CD4-positive, alpha-beta T cell (primary cell): ENCODE results near the gene CRP. TPM values are rescaled to one million over a fixed set of nuclear protein-coding genes. Genes with fewer than 3 reads are reported as not detected.

ENCODE experiments used
- ATAC-seq: fragments of 200-7000 bp; cut with Tn5 transposase; one replicate; pipeline ENCODE4 v1.10.0; 2022; ENCODE audit warnings: mild to moderate bottlenecking; ENCODE audit not compliant: poor library complexity
- CTCF ChIA-PET: fragments of 350-600 bp; sonication (Branson Sonifier 250); formaldehyde crosslinking; loops from one replicate; lab custom pipeline; 2021; ENCODE audit warnings: antibody characterized with exemption, inconsistent platforms; lab: Charles Lee
- POLR2A ChIA-PET: fragments of 350-600 bp; sonication (Branson Sonifier 250); formaldehyde crosslinking; loops from one replicate; lab custom pipeline; 2021; ENCODE audit warnings: antibody characterized with exemption, inconsistent platforms; lab: Charles Lee
- DNase-seq, 14 experiments: peaks; one replicate each; pipeline ENCODE4 v3.0.0-alpha.2; 2013 to 2020; ENCODE audit warnings: mixed read lengths in 2 of 14
- H3K27ac ChIP-seq, 2 donors: one replicate each; pipeline versions ENCODE4 v1.5.1 to v1.7.0; 2013; ENCODE audit warnings: low read length in 2 of 2, low read depth in 1 of 2, mild to moderate bottlenecking in 1 of 2
- H3K27me3 ChIP-seq, 2 experiments: 1 replicate in 1 of 2; 2 replicates in 1 of 2; pipeline versions ENCODE4 v1.6.1 to v1.7.0; 2013; ENCODE audit warnings: low read length in 2 of 2, control low read depth in 1 of 2, mild to moderate bottlenecking in 1 of 2, moderate library complexity in 1 of 2; ENCODE audit not compliant: insufficient read depth in 2 of 2, control insufficient read depth in 1 of 2
- H3K36me3 ChIP-seq: one replicate; pipeline ENCODE4 v1.6.1; 2013; ENCODE audit warnings: low read length, control low read depth; ENCODE audit not compliant: insufficient read depth
- H3K4me1 ChIP-seq: one replicate; pipeline ENCODE4 v1.6.1; 2013; ENCODE audit warnings: low read length, control low read depth; ENCODE audit not compliant: insufficient read depth
- H3K4me3 ChIP-seq: one replicate; pipeline ENCODE4 v1.5.1; 2013; ENCODE audit warnings: mild to moderate bottlenecking, low read length, moderate library complexity
- H3K9me3 ChIP-seq, 2 experiments: 1 replicate in 1 of 2; 2 replicates in 1 of 2; pipeline versions ENCODE4 v1.6.1 to v1.7.0; 2013; ENCODE audit warnings: low read length in 2 of 2, mild to moderate bottlenecking in 2 of 2, control low read depth in 1 of 2, moderate library complexity in 1 of 2; ENCODE audit not compliant: control insufficient read depth in 1 of 2, insufficient read depth in 1 of 2
- H3K27ac Mint-ChIP-seq: one replicate; pipeline ENCODE4 v1.8.0; 2020; ENCODE audit warnings: mixed read lengths
- H3K27me3 Mint-ChIP-seq: one replicate; pipeline ENCODE4 v1.8.0; 2021; ENCODE audit warnings: mixed read lengths
- H3K36me3 Mint-ChIP-seq: one replicate; pipeline ENCODE4 v1.8.0; 2021; ENCODE audit warnings: low read depth, mixed read lengths
- H3K4me1 Mint-ChIP-seq: one replicate; pipeline ENCODE4 v1.8.0; 2021; ENCODE audit warnings: low read depth, mixed read lengths
- H3K4me3 Mint-ChIP-seq: one replicate; pipeline ENCODE4 v1.8.0; 2020; ENCODE audit warnings: mild to moderate bottlenecking, mixed read lengths
- H3K9me3 Mint-ChIP-seq: one replicate; pipeline ENCODE4 v1.8.0; 2020; ENCODE audit warnings: mixed read lengths
- CTCF ChIP-seq: fragments of 200-600 bp; IDR thresholded peaks from one replicate; pipeline ENCODE4 v1.8.0; 2022; ENCODE audit warnings: antibody characterized with exemption, mild to moderate bottlenecking
- intact Hi-C, 2 experiments: fragments of 100-400 bp; cut with DNase I in 1 of 2; cut with micrococcal nuclease in 1 of 2; formaldehyde crosslinking; loops; one replicate each; pipeline versions ENCODE4 v1.15.1 to v1.9.0; 2023 to 2025; cut with DNase I, micrococcal nuclease
- total RNA-seq, 174 experiments: library from RNA in 2 of 174; stranded (reverse) in 2 of 174; gene quantifications; one replicate each; pipeline ENCODE4 v1.2.3 and lab custom pipeline; 2021 to 2026

The CRP gene
- total RNA-seq, 2 experiments from 2014 or later, result not detected

- no peak for DNase-seq
- ChIA-PET CTCF (no interaction called here), POLR2A (no interaction called here)
- H3K27ac ChIP-seq, result no peak overlapping the region
- Mint-ChIP-seq H3K4me3 (no peak overlapping the region), H3K4me1 (no peaks in the 10 kb centered on the region), H3K36me3 (no peaks in the 10 kb centered on the region), H3K27me3 (peaks cover 20% of the 10 kb centered on the region), H3K27ac (no peak overlapping the region), H3K9me3 (no peaks in the 10 kb centered on the region)
- H3K27me3 ChIP-seq, result no peaks in the 10 kb centered on the region
- no peaks in the 10 kb centered on the region for H3K36me3 ChIP-seq
- no peak overlapping the region for H3K4me3 ChIP-seq
- no peak for TF ChIP-seq CTCF
- no peak for ATAC-seq
- intact Hi-C loops, result no loop called here
- no peaks in the 10 kb centered on the region for H3K9me3 ChIP-seq
- H3K4me1 ChIP-seq, result no peaks in the 10 kb centered on the region
Observed at GRCh38 chr1:159748370-159748769, 34.0 kb upstream of the CRP start.

- H3K27me3 Mint-ChIP-seq, result peaks cover 26% of the 10 kb centered on the region
- no peaks in the 10 kb centered on the region for H3K4me1 Mint-ChIP-seq
- no peak overlapping the region for H3K4me3 ChIP-seq
- H3K27ac ChIP-seq, result no peak overlapping the region
- no peak for DNase-seq
- intact Hi-C loops, result no loop called here
- no peaks in the 10 kb centered on the region for H3K4me1 ChIP-seq
- no peak overlapping the region for H3K27ac Mint-ChIP-seq
- ChIA-PET CTCF (no interaction called here), POLR2A (no interaction called here)
- H3K9me3 ChIP-seq, result no peaks in the 10 kb centered on the region
- ATAC-seq, result no peak
- H3K27me3 ChIP-seq, result no peaks in the 10 kb centered on the region
- H3K9me3 Mint-ChIP-seq, result no peaks in the 10 kb centered on the region
- H3K36me3 Mint-ChIP-seq, result no peaks in the 10 kb centered on the region
- H3K36me3 ChIP-seq, result no peaks in the 10 kb centered on the region
- no peak overlapping the region for H3K4me3 Mint-ChIP-seq
- TF ChIP-seq CTCF, result no peak
Observed at GRCh38 chr1:159746666-159747065, 32.3 kb upstream of the CRP start.

- ATAC-seq, result no peak
- peaks cover 0 to 4% of the 10 kb centered on the region in 2 experiments for H3K27me3 ChIP-seq
- no peaks in the 10 kb centered on the region for H3K4me1 Mint-ChIP-seq
- no peak for TF ChIP-seq CTCF
- no peaks in the 10 kb centered on the region for H3K4me1 ChIP-seq
- H3K4me3 ChIP-seq, result no peak overlapping the region
- H3K4me3 Mint-ChIP-seq, result no peak overlapping the region
- H3K27ac ChIP-seq, result no peak overlapping the region
- ChIA-PET POLR2A (no interaction called here), CTCF (no interaction called here)
- no peaks in the 10 kb centered on the region for H3K36me3 ChIP-seq
- no peaks in the 10 kb centered on the region for H3K9me3 Mint-ChIP-seq
- H3K27me3 Mint-ChIP-seq, result peaks cover 28% of the 10 kb centered on the region
- no peaks in the 10 kb centered on the region for H3K36me3 Mint-ChIP-seq
- intact Hi-C loops, result no loop called here
- H3K9me3 ChIP-seq, result no peaks in the 10 kb centered on the region
- H3K27ac Mint-ChIP-seq, result no peak overlapping the region
- DNase-seq, result no peak
Observed at GRCh38 chr1:159743651-159744410, 29.4 kb upstream of the CRP start.
